ENCODE results near the gene FAF2.

Gene FAF2

DNA sequence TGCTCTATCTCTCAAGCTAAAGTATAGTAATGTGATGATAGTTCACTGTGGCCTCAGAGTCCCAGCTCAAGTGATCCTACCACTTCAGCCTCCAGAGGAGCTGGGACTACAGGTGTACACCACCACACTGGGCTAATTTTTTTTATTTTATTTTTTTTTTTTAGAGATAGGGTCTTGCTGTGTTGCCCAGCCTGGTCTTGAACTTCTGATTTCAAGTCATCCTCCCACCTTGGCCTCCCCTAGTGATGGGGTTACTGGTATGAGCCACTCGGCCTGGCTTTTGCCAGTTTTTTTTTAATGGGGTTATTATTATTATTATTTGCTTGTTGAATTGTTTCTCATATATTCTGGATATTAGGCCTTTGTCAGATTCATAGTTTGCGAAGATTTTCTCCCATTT, 13.2 kb downstream of the FAF2 start:
- Histone ChIP-seq H3K79me1 (ENCODE audit: low read length) (no peaks in the 10 kb centered on the region), H3K14ac (ENCODE audit: low read length) (no peak overlapping the region), H3K9me3 (ENCODE audit: insufficient read depth, low read depth, low read length) (no peaks in the 10 kb centered on the region), H3K9ac (ENCODE audit: low read length) (no peak overlapping the region), H3K23ac (ENCODE audit: low read length) (no peak overlapping the region), H4K12ac (ENCODE audit: low read depth, low read length) (no peak overlapping the region), H2BK5ac (ENCODE audit: low read depth, low read length, poor library complexity) (no peak overlapping the region), H4K91ac (ENCODE audit: low read depth, low read length) (no peak overlapping the region), H2BK12ac (ENCODE audit: low read length) (no peak overlapping the region), H3K4me2 (ENCODE audit: low read length) (no peak overlapping the region), H3K36me3 (ENCODE audit: control insufficient read depth in 1 of 2, insufficient read depth in 2 of 2, low read length in 2 of 2) (peaks cover 7 to 10% of the 10 kb centered on the region in 2 experiments), H3K4me1 (ENCODE audit: control insufficient read depth in 1 of 2, insufficient read depth in 2 of 2, low read length in 2 of 2) (no peaks in the 10 kb centered on the region), H3K4ac (ENCODE audit: low read depth, low read length) (peak overlapping the region; percentile 36), H3K27me3 (ENCODE audit: insufficient read depth, low read length) (no peaks in the 10 kb centered on the region), H3K18ac (ENCODE audit: low read length) (no peak overlapping the region), H2AFZ (ENCODE audit: insufficient read depth, low read length, poor library complexity) (no peak overlapping the region), H3K27ac (ENCODE audit: low read depth, low read length) (no peak overlapping the region), H3K4me3 (ENCODE audit: low read depth, low read length) (no peak overlapping the region), H3K79me2 (ENCODE audit: control insufficient read depth, insufficient read depth, low read length, poor library complexity) (no peaks in the 10 kb centered on the region), H2BK120ac (ENCODE audit: insufficient read depth, low read length, poor library complexity) (no peak overlapping the region), H2AK5ac (ENCODE audit: low read length) (no peak overlapping the region), H4K8ac (ENCODE audit: low read depth, low read length) (no peak overlapping the region)
- no peak for DNase-seq
- no CpG with 5 or more reads among the region's 2 CpGs for WGBS (ENCODE audit: extremely low coverage, insufficient coverage, insufficient read length)

- no peak overlapping the region for H3K14ac ChIP-seq (ENCODE audit: low read length)
- H3K79me1 ChIP-seq (ENCODE audit: low read length), result no peaks in the 10 kb centered on the region
- H3K4ac ChIP-seq (ENCODE audit: low read depth, low read length), result no peak overlapping the region
- H3K79me2 ChIP-seq (ENCODE audit: control insufficient read depth, insufficient read depth, low read length, poor library complexity), result no peaks in the 10 kb centered on the region
- no peak overlapping the region for H4K8ac ChIP-seq (ENCODE audit: low read depth, low read length)
- DNase-seq, result no peak
- H3K27me3 ChIP-seq (ENCODE audit: insufficient read depth, low read length), result no peaks in the 10 kb centered on the region
- H3K4me3 ChIP-seq (ENCODE audit: low read depth, low read length), result no peak overlapping the region
- no peak overlapping the region for H3K4me2 ChIP-seq (ENCODE audit: low read length)
- H2AK5ac ChIP-seq (ENCODE audit: low read length), result no peak overlapping the region
- H4K91ac ChIP-seq (ENCODE audit: low read depth, low read length), result no peak overlapping the region
- no CpG with 5 or more reads among the region's 7 CpGs for WGBS (ENCODE audit: extremely low coverage, insufficient coverage, insufficient read length)
- H3K9me3 ChIP-seq (ENCODE audit: insufficient read depth, low read depth, low read length), result no peaks in the 10 kb centered on the region
- no peak overlapping the region for H2BK120ac ChIP-seq (ENCODE audit: insufficient read depth, low read length, poor library complexity)
- H2BK12ac ChIP-seq (ENCODE audit: low read length), result no peak overlapping the region
- no peak overlapping the region for H3K9ac ChIP-seq (ENCODE audit: low read length)
- no peak overlapping the region for H2AFZ ChIP-seq (ENCODE audit: insufficient read depth, low read length, poor library complexity)
- H3K18ac ChIP-seq (ENCODE audit: low read length), result no peak overlapping the region
- H3K23ac ChIP-seq (ENCODE audit: low read length), result no peak overlapping the region
- H3K4me1 ChIP-seq (ENCODE audit: control insufficient read depth in 1 of 2, insufficient read depth in 2 of 2, low read length in 2 of 2), result no peaks in the 10 kb centered on the region
- H4K12ac ChIP-seq (ENCODE audit: low read depth, low read length), result no peak overlapping the region
- H3K27ac ChIP-seq (ENCODE audit: low read depth, low read length), result no peak overlapping the region
- peaks cover 8 to 10% of the 10 kb centered on the region in 2 experiments for H3K36me3 ChIP-seq (ENCODE audit: control insufficient read depth in 1 of 2, insufficient read depth in 2 of 2, low read length in 2 of 2)
- H2BK5ac ChIP-seq (ENCODE audit: low read depth, low read length, poor library complexity), result no peak overlapping the region
Observed at GRCh38 chr5:176463113-176463764, 15.1 kb downstream of the FAF2 start.

- Histone ChIP-seq H4K8ac (ENCODE audit: low read depth, low read length) (no peak overlapping the region), H2BK120ac (ENCODE audit: insufficient read depth, low read length, poor library complexity) (no peak overlapping the region), H2BK5ac (ENCODE audit: low read depth, low read length, poor library complexity) (no peak overlapping the region), H3K27ac (ENCODE audit: low read depth, low read length) (no peak overlapping the region), H3K4me1 (ENCODE audit: control insufficient read depth in 1 of 2, insufficient read depth in 2 of 2, low read length in 2 of 2) (no peaks in the 10 kb centered on the region), H2AK5ac (ENCODE audit: low read length) (no peak overlapping the region), H3K4me3 (ENCODE audit: low read depth, low read length) (no peak overlapping the region), H3K79me1 (ENCODE audit: low read length) (no peaks in the 10 kb centered on the region), H3K4ac (ENCODE audit: low read depth, low read length) (no peak overlapping the region), H3K27me3 (ENCODE audit: insufficient read depth, low read length) (no peaks in the 10 kb centered on the region), H2BK12ac (ENCODE audit: low read length) (no peak overlapping the region), H3K36me3 (ENCODE audit: control insufficient read depth in 1 of 2, insufficient read depth in 2 of 2, low read length in 2 of 2) (peaks cover 7 to 9% of the 10 kb centered on the region in 2 experiments), H3K79me2 (ENCODE audit: control insufficient read depth, insufficient read depth, low read length, poor library complexity) (no peaks in the 10 kb centered on the region), H4K91ac (ENCODE audit: low read depth, low read length) (no peak overlapping the region), H3K18ac (ENCODE audit: low read length) (no peak overlapping the region), H3K9me3 (ENCODE audit: insufficient read depth, low read depth, low read length) (no peaks in the 10 kb centered on the region), H4K12ac (ENCODE audit: low read depth, low read length) (no peak overlapping the region), H3K23ac (ENCODE audit: low read length) (no peak overlapping the region), H2AFZ (ENCODE audit: insufficient read depth, low read length, poor library complexity) (no peak overlapping the region), H3K9ac (ENCODE audit: low read length) (no peak overlapping the region), H3K14ac (ENCODE audit: low read length) (no peak overlapping the region), H3K4me2 (ENCODE audit: low read length) (no peak overlapping the region)
- DNase-seq, result peak; percentile 57 to 85
- no CpG with 5 or more reads among the region's 6 CpGs for WGBS (ENCODE audit: extremely low coverage, insufficient coverage, insufficient read length)
Observed at GRCh38 chr5:176466245-176466871, 18.2 kb downstream of the FAF2 start.

- no peaks in the 10 kb centered on the region for H3K79me2 ChIP-seq (ENCODE audit: control insufficient read depth, insufficient read depth, low read length, poor library complexity)
- no peak overlapping the region for H3K18ac ChIP-seq (ENCODE audit: low read length)
- no peak overlapping the region for H3K4me3 ChIP-seq (ENCODE audit: low read depth, low read length)
- no peak for DNase-seq
- no peak overlapping the region for H2BK120ac ChIP-seq (ENCODE audit: insufficient read depth, low read length, poor library complexity)
- H4K12ac ChIP-seq (ENCODE audit: low read depth, low read length), result no peak overlapping the region
- peaks cover 4 to 5% of the 10 kb centered on the region in 2 experiments for H3K4me1 ChIP-seq (ENCODE audit: control insufficient read depth in 1 of 2, insufficient read depth in 2 of 2, low read length in 2 of 2)
- H3K36me3 ChIP-seq (ENCODE audit: control insufficient read depth in 1 of 2, insufficient read depth in 2 of 2, low read length in 2 of 2), result peaks cover 9% of the 10 kb centered on the region in 2 experiments
- no CpG with 5 or more reads among the region's 1 CpG for WGBS (ENCODE audit: extremely low coverage, insufficient coverage, insufficient read length)
- no peak overlapping the region for H2BK5ac ChIP-seq (ENCODE audit: low read depth, low read length, poor library complexity)
- H3K9ac ChIP-seq (ENCODE audit: low read length), result no peak overlapping the region
- no peak overlapping the region for H3K4ac ChIP-seq (ENCODE audit: low read depth, low read length)
- H4K91ac ChIP-seq (ENCODE audit: low read depth, low read length), result no peak overlapping the region
- no peak overlapping the region for H3K4me2 ChIP-seq (ENCODE audit: low read length)
- H4K8ac ChIP-seq (ENCODE audit: low read depth, low read length), result no peak overlapping the region
- no peak overlapping the region for H3K23ac ChIP-seq (ENCODE audit: low read length)
- H3K14ac ChIP-seq (ENCODE audit: low read length), result no peak overlapping the region
- H2BK12ac ChIP-seq (ENCODE audit: low read length), result no peak overlapping the region
- no peaks in the 10 kb centered on the region for H3K9me3 ChIP-seq (ENCODE audit: insufficient read depth, low read depth, low read length)
- H2AK5ac ChIP-seq (ENCODE audit: low read length), result no peak overlapping the region
- no peak overlapping the region for H3K27ac ChIP-seq (ENCODE audit: low read depth, low read length)
- H3K79me1 ChIP-seq (ENCODE audit: low read length), result no peaks in the 10 kb centered on the region
- H2AFZ ChIP-seq (ENCODE audit: insufficient read depth, low read length, poor library complexity), result no peak overlapping the region
- H3K27me3 ChIP-seq (ENCODE audit: insufficient read depth, low read length), result no peaks in the 10 kb centered on the region
Observed at GRCh38 chr5:176469296-176469695, 21.1 kb downstream of the FAF2 start.
